ENCODE measurements around the gene CCDC102B. TPM values are rescaled to one million over a fixed set of nuclear protein-coding genes. Genes with fewer than 3 reads are reported as not detected.

Gene CCDC102B
- polyA plus RNA-seq, 6 donors from 2014 or later = 1.4 to 5.0 (median 3.8) TPM

- Mint-ChIP-seq H3K4me3 (no peak overlapping the region), H3K27me3 (no peaks in the 10 kb centered on the region)
- no peak for ATAC-seq (ENCODE audit: low read depth in 2 of 2)
These were observed 6.1 kb upstream of the CCDC102B start for GRCh38 chr18:68791801-68792200.

DNA sequence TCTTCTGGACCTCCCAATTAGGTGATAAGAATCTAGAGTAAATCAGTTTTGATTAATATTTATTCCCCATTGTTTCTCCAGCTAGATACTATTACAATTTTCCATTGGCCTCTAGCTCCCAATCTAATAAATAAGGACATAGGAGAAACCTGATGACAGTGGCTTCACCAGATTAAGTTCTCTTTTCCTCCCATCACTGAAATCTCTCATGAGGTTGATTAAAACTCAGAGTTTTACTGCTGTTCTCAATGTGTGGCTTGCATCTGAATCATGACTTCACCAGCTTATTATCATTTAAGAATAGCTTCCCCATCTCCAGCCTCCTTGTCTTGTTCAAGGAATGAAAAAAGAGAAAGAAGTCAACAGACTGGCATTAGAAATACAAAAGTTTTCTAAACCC, 3.9 kb upstream of the CCDC102B start:
- no peak for ATAC-seq (ENCODE audit: low read depth in 2 of 2)
- Mint-ChIP-seq H3K9me3 (no peaks in the 10 kb centered on the region), H3K36me3 (no peaks in the 10 kb centered on the region), H3K27ac (no peak overlapping the region), H3K4me1 (no peaks in the 10 kb centered on the region), H3K27me3 (no peaks in the 10 kb centered on the region), H3K4me3 (no peak overlapping the region)
- DNase-seq = no peak

More at GRCh38 chr18:68791801-68792200, 6.1 kb upstream of the CCDC102B start:
- no peak for DNase-seq
- no peaks in the 10 kb centered on the region for H3K4me1 Mint-ChIP-seq
- H3K9me3 Mint-ChIP-seq = no peaks in the 10 kb centered on the region
- no peak overlapping the region for H3K27ac Mint-ChIP-seq
- H3K36me3 Mint-ChIP-seq = no peaks in the 10 kb centered on the region

DNA sequence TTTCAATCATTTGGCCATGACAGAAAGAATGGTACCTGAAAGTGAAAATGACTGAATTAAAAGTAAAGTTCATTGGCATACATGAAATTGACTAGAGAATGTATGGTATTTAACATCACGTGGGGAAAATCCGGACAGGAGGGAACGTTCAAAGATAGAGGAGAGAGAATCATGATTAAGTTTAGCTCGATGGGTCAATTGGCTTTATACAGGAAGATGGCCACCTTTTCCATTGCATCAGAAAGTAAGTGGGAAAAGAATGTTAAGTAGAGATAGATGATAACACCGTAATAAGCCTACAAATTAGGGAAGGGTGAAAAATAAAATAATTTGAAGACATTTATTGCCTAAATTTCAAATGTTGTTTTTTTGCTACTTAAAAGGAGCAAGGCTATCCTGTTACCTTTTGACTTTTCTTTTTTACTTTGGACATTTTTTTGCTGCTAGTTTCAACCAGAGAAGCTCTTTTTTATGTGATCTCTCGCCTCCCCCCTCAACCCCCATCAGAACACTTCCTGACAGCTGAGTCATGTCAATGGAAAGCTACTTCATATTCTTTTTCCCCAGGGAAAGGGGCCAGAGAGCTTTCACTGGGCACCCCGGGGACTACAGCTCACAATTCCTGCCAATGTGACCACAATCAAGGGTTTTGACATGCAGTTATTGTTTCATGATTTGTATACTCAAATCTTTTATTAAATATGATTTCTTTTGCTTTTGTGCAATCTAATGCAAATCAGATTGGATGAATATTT, 767 bp upstream of the CCDC102B start:
- Mint-ChIP-seq H3K27me3 (no peaks in the 10 kb centered on the region), H3K36me3 (no peaks in the 10 kb centered on the region), H3K4me1 (no peaks in the 10 kb centered on the region), H3K9me3 (no peaks in the 10 kb centered on the region), H3K27ac (no peak overlapping the region), H3K4me3 (no peak overlapping the region)
- DNase-seq = no peak
- no peak for ATAC-seq (ENCODE audit: low read depth in 2 of 2)

DNA sequence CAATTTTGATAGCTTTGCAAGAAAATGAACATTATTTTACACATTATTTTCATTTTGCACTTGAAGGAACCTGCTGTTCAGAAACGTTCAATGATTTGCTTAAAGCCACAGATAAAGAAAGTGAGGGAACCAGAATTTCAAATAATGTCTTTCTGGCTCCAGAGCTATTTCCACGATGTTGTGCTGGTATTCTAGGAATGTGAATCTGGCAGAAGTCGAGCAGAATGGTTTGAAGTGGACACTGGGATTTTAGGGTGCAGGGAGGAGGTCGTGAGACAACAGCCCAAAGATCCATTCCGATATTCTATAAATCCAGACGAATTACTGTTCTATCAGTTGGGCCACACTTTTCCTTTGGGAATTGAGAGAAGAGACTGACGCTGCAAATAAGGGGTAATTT, 2.2 kb downstream of the CCDC102B start:
- no peak for ATAC-seq (ENCODE audit: low read depth in 2 of 2)
- Mint-ChIP-seq H3K9me3 (no peaks in the 10 kb centered on the region), H3K27me3 (no peaks in the 10 kb centered on the region), H3K4me3 (no peak overlapping the region), H3K4me1 (no peaks in the 10 kb centered on the region), H3K27ac (peak overlapping the region in 1 of 6 donors; percentile 29), H3K36me3 (no peaks in the 10 kb centered on the region)
- DNase-seq = no peak

- Mint-ChIP-seq H3K9me3 (no peaks in the 10 kb centered on the region), H3K36me3 (no peaks in the 10 kb centered on the region), H3K27ac (no peak overlapping the region), H3K4me1 (no peaks in the 10 kb centered on the region), H3K27me3 (no peaks in the 10 kb centered on the region), H3K4me3 (no peak overlapping the region)
- no peak for DNase-seq
- ATAC-seq (ENCODE audit: low read depth in 2 of 2) = no peak
These were observed 5.5 kb downstream of the CCDC102B start for GRCh38 chr18:68803356-68803755.

- H3K4me3 Mint-ChIP-seq = no peak overlapping the region
- no peaks in the 10 kb centered on the region for H3K4me1 Mint-ChIP-seq
- no peak for ATAC-seq (ENCODE audit: low read depth in 2 of 2)
- no peaks in the 10 kb centered on the region for H3K36me3 Mint-ChIP-seq
- H3K27me3 Mint-ChIP-seq = peaks cover 0 to 4% (median 0%) of the 10 kb centered on the region in 3 donors
- DNase-seq = no peak
- peaks cover 0 to 1% (median 0%) of the 10 kb centered on the region in 7 donors for H3K9me3 Mint-ChIP-seq
- no peak overlapping the region for H3K27ac Mint-ChIP-seq
These were observed 19.7 kb downstream of the CCDC102B start for GRCh38 chr18:68817584-68817983.

DNA sequence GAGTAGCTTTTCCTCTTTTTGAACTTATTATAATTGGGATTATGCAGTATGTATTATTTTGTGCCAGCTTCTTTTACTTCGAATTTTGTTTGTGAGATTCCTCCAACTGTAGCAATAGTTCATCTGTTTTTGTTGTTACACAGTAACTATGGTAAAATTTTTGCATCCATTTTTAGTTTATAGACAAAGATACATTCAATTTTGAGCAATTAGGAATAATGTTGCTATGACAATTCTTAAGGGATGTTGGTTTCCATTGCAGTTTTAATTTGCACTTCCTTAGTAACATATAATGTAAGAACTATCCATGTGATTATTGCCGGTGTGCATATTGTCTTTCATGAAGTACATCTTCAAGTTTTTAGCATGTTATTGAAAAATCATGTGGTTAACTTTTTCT, 20.7 kb downstream of the CCDC102B start:
- no peak for DNase-seq
- no peaks in the 10 kb centered on the region for H3K4me1 Mint-ChIP-seq
- H3K27me3 Mint-ChIP-seq = no peaks in the 10 kb centered on the region
- H3K36me3 Mint-ChIP-seq = no peaks in the 10 kb centered on the region
- ATAC-seq (ENCODE audit: low read depth in 2 of 2) = no peak
- H3K4me3 Mint-ChIP-seq = no peak overlapping the region
- H3K9me3 Mint-ChIP-seq = no peaks in the 10 kb centered on the region
- H3K27ac Mint-ChIP-seq = no peak overlapping the region

DNA sequence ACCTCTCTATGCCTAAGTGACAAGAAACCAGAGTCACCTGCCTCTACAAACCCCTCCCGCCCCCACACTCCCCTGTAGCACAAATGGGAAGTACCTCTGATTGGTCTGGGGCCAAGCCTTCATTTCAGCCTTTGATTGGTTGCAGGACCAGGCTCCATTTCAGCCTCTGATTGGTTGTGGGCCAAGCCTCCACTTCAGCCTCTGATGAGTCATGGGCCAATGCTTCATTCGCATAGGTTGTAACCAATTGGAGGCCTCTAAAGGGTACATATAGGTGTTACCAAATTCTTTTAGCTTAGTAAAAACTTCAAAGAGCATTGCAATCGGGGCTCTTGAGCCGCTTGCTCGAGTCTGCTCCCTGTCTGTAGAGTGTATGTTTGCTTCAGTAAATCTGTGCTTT, 25.0 kb downstream of the CCDC102B start:
- Mint-ChIP-seq H3K4me1 (no peaks in the 10 kb centered on the region), H3K36me3 (no peaks in the 10 kb centered on the region), H3K9me3 (no peaks in the 10 kb centered on the region), H3K27ac (no peak overlapping the region), H3K4me3 (no peak overlapping the region), H3K27me3 (no peaks in the 10 kb centered on the region)
- DNase-seq (no peak), ATAC-seq (ENCODE audit: low read depth in 2 of 2) (no peak)

- DNase-seq = no peak
- Mint-ChIP-seq H3K27ac (no peak overlapping the region), H3K9me3 (no peaks in the 10 kb centered on the region), H3K36me3 (no peaks in the 10 kb centered on the region), H3K27me3 (no peaks in the 10 kb centered on the region), H3K4me3 (no peak overlapping the region), H3K4me1 (no peaks in the 10 kb centered on the region)
- no peak for ATAC-seq (ENCODE audit: low read depth in 2 of 2)
These were observed 28.2 kb downstream of the CCDC102B start for GRCh38 chr18:68826121-68826520.

- Mint-ChIP-seq H3K4me3 (no peak overlapping the region), H3K27me3 (no peaks in the 10 kb centered on the region), H3K9me3 (no peaks in the 10 kb centered on the region), H3K27ac (no peak overlapping the region), H3K36me3 (no peaks in the 10 kb centered on the region), H3K4me1 (no peaks in the 10 kb centered on the region)
- DNase-seq = no peak
- ATAC-seq (ENCODE audit: low read depth in 2 of 2) = no peak
These were observed 32.6 kb downstream of the CCDC102B start for GRCh38 chr18:68830256-68831045.

DNA sequence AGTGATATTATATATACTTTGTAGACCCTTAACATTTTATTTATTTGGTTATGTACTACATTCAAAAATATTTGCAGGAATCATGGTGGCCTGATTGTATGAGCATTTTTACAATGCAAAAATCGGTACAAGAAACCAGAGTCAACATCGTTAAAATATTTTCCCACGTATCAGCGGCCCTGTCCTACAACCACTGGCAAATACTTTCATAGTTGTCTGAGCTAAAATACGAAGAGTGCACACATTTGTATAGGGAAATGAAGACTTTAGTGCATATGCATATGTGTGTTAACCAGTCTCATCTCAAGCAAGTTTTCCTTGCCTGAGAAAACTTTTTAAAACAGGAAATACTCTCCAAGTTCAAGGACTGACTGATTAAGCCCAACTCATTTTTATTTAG, 35.9 kb downstream of the CCDC102B start:
- ATAC-seq (ENCODE audit: low read depth in 2 of 2) = no peak
- H3K4me3 Mint-ChIP-seq = no peak overlapping the region
- no peak for DNase-seq
- H3K27ac Mint-ChIP-seq = no peak overlapping the region
- no peaks in the 10 kb centered on the region for H3K36me3 Mint-ChIP-seq
- H3K27me3 Mint-ChIP-seq = no peaks in the 10 kb centered on the region
- no peaks in the 10 kb centered on the region for H3K9me3 Mint-ChIP-seq
- H3K4me1 Mint-ChIP-seq = no peaks in the 10 kb centered on the region

GRCh38 chr18:68837665-68838451, 40.0 kb downstream of the CCDC102B start:
- ATAC-seq (ENCODE audit: low read depth in 2 of 2) (no peak), DNase-seq (no peak)
- H3K4me3 Mint-ChIP-seq = no peak overlapping the region
- no peaks in the 10 kb centered on the region for H3K36me3 Mint-ChIP-seq
- no peaks in the 10 kb centered on the region for H3K4me1 Mint-ChIP-seq
- H3K27me3 Mint-ChIP-seq = no peaks in the 10 kb centered on the region
- no peaks in the 10 kb centered on the region for H3K9me3 Mint-ChIP-seq
- no peak overlapping the region for H3K27ac Mint-ChIP-seq

GRCh38 chr18:68839701-68840100, 41.8 kb downstream of the CCDC102B start:
- no peak for DNase-seq
- H3K27me3 Mint-ChIP-seq = no peaks in the 10 kb centered on the region
- H3K4me1 Mint-ChIP-seq = no peaks in the 10 kb centered on the region
- ATAC-seq (ENCODE audit: low read depth in 2 of 2) = no peak
- no peak overlapping the region for H3K27ac Mint-ChIP-seq
- H3K36me3 Mint-ChIP-seq = no peaks in the 10 kb centered on the region
- no peak overlapping the region for H3K4me3 Mint-ChIP-seq
- no peaks in the 10 kb centered on the region for H3K9me3 Mint-ChIP-seq

Data from naive B cell (primary cell).